ENCODE measurements around the gene SPG7.

SPG7 gene

GRCh38 chr16:89548344-89549006, 40.3 kb downstream of the SPG7 start:
- no peak for DNase-seq

GRCh38 chr16:89549007-89549700, 41.0 kb downstream of the SPG7 start:
- DNase-seq = peak; percentile 24

- DNase-seq = no peak
These were observed 42.3 kb downstream of the SPG7 start for GRCh38 chr16:89550421-89551007.

GRCh38 chr16:89552329-89552728, 44.1 kb downstream of the SPG7 start:
- no peak for DNase-seq

- no peak for DNase-seq
These were observed 44.7 kb downstream of the SPG7 start for GRCh38 chr16:89552913-89553312.

GRCh38 chr16:89553733-89554132, 45.5 kb downstream of the SPG7 start:
- DNase-seq = no peak

GRCh38 chr16:89554343-89554742, 46.1 kb downstream of the SPG7 start:
- DNase-seq = no peak

GRCh38 chr16:89555265-89555664, 47.1 kb downstream of the SPG7 start:
- DNase-seq = no peak

GRCh38 chr16:89555780-89556179, 47.6 kb downstream of the SPG7 start:
- no peak for DNase-seq

GRCh38 chr16:89556750-89557689, 48.8 kb downstream of the SPG7 start:
- peak; percentile 87 for DNase-seq

- DNase-seq = no peak
These were observed 49.7 kb downstream of the SPG7 start for GRCh38 chr16:89557690-89558490.

GRCh38 chr16:89560378-89561141, 52.4 kb downstream of the SPG7 start, which contains the start of gene RPL13:
Gene RPL13, plus strand, starts transcription at chr16:89560682. Its CDS starts 278 bp downstream, at chr16:89560960.
- peak; percentile 93 for DNase-seq

- no peak for DNase-seq
These were observed 53.1 kb downstream of the SPG7 start for GRCh38 chr16:89561142-89561883.

GRCh38 chr16:89561884-89562599, 53.8 kb downstream of the SPG7 start:
- no peak for DNase-seq

- no peak for DNase-seq
These were observed 54.7 kb downstream of the SPG7 start for GRCh38 chr16:89562939-89563338.

GRCh38 chr16:89563639-89564392, 55.6 kb downstream of the SPG7 start:
- DNase-seq = no peak

- DNase-seq = peak; percentile 19
These were observed 56.5 kb downstream of the SPG7 start for GRCh38 chr16:89564476-89565255.

- no peak for DNase-seq
These were observed 57.0 kb downstream of the SPG7 start for GRCh38 chr16:89565256-89565505.
